Measurements from ENCODE around the gene ALAD. TPM values are rescaled to one million over a fixed set of nuclear protein-coding genes. Genes with fewer than 3 reads are reported as not detected.

Gene ALAD
- total and polyA plus RNA-seq, 4 donors = 40.2 to 258 (median 74.2) TPM

DNA sequence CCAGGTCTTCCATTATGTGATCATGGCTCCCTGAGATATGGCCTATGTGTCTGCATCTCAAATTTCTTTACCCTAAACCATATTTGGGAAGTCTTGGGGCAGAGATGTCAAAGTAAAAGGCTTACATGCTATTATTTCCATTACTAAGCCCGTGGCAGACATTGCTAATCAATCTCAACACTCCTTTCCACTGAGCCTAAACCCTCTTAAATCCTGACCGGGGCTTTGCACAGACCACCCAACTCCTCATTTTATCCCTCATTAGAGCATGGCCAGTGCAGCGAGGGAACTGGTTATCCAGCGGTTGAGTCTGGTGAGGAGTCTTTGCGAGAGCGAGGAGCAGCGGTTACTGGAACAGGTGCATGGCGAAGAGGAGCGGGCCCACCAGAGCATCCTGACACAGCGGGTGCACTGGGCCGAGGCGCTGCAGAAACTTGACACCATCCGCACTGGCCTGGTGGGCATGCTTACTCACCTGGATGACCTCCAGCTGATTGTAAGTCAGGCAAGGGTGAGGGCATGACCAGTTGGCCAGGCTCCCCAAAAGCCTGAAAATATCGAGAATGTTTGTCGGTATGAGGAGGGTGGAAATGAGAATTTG is 40.7 kb downstream of the ALAD start:
- DNase-seq (ENCODE audit: low spot score) = no peak
- TF ChIP-seq, protein P1, sequence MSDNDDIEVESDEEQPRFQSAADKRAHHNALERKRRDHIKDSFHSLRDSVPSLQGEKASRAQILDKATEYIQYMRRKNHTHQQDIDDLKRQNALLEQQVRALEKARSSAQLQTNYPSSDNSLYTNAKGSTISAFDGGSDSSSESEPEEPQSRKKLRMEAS (IDR thresholded peaks at IDR 0.05) = no peak
- TF ChIP-seq TAF1 (conservative IDR thresholded peaks at IDR 0.05) = no peak
- Histone ChIP-seq H3K27ac (ENCODE audit: low read depth in 1 of 2, low read length in 2 of 2) (no peak overlapping the region), H3K4me1 (ENCODE audit: control insufficient read depth in 4 of 4, insufficient read depth in 4 of 4, low read length in 3 of 4) (peaks cover 0 to 5% (median 0%) of the 10 kb centered on the region in 4 donors), H3K4me3 (ENCODE audit: low read depth in 1 of 3, low read length in 3 of 3) (no peak overlapping the region), H3K27me3 (ENCODE audit: control insufficient read depth in 4 of 4, insufficient read depth in 4 of 4, low read length in 3 of 4) (no peaks in the 10 kb centered on the region), H3K36me3 (ENCODE audit: control insufficient read depth in 4 of 4, insufficient read depth in 3 of 4, low read depth in 1 of 4, low read length in 3 of 4) (no peaks in the 10 kb centered on the region), H3K9ac (ENCODE audit: low read depth in 1 of 2, low read length in 2 of 2) (no peak overlapping the region), H3K9me3 (ENCODE audit: control insufficient read depth in 4 of 4, low read length in 3 of 4) (no peaks in the 10 kb centered on the region)
- WGBS = 94% methylated on average over 15 of the region's 15 CpGs

GRCh38 chr9:113359385-113359784 is 41.7 kb downstream of the ALAD start:
- TF ChIP-seq RAD21 (IDR thresholded peaks at IDR 0.05) (peak in 1 of 2 donors; percentile 20), NR2F2 (IDR thresholded peaks at IDR 0.05) (no peak)
- H3K4me1 ChIP-seq (ENCODE audit: control insufficient read depth in 4 of 4, insufficient read depth in 4 of 4, low read length in 3 of 4) = peaks cover 0 to 5% (median 0%) of the 10 kb centered on the region in 4 donors

GRCh38 chr9:113356686-113357292 is 44.3 kb downstream of the ALAD start:
- Histone ChIP-seq H3K4me3 (ENCODE audit: low read depth in 1 of 3, low read length in 3 of 3) (no peak overlapping the region), H3K36me3 (ENCODE audit: control insufficient read depth in 4 of 4, insufficient read depth in 3 of 4, low read depth in 1 of 4, low read length in 3 of 4) (no peaks in the 10 kb centered on the region), H3K27ac (ENCODE audit: low read depth in 1 of 2, low read length in 2 of 2) (no peak overlapping the region), H3K9ac (ENCODE audit: low read depth in 1 of 2, low read length in 2 of 2) (no peak overlapping the region), H3K27me3 (ENCODE audit: control insufficient read depth in 4 of 4, insufficient read depth in 4 of 4, low read length in 3 of 4) (no peaks in the 10 kb centered on the region), H3K9me3 (ENCODE audit: control insufficient read depth in 4 of 4, low read length in 3 of 4) (no peaks in the 10 kb centered on the region), H3K4me1 (ENCODE audit: control insufficient read depth in 4 of 4, insufficient read depth in 4 of 4, low read length in 3 of 4) (peaks cover 0 to 5% (median 0%) of the 10 kb centered on the region in 4 donors)
- no peak for TF ChIP-seq YY1 (IDR thresholded peaks at IDR 0.05)
- no peak for TF ChIP-seq RAD21 (IDR thresholded peaks at IDR 0.05)
- TF ChIP-seq TAF1 (conservative IDR thresholded peaks at IDR 0.05) = no peak
- TF ChIP-seq SP1 (IDR thresholded peaks at IDR 0.05) = no peak
- TF ChIP-seq EGR1 (IDR thresholded peaks at IDR 0.05; ENCODE audit: low read depth in 2 of 2) = no peak
- no peak for TF ChIP-seq ZBTB33 (IDR thresholded peaks at IDR 0.05)
- no peak for TF ChIP-seq CTCF (IDR thresholded peaks at IDR 0.05; ENCODE audit: low read depth, low read length, missing input control)
- TF ChIP-seq, protein P2, sequence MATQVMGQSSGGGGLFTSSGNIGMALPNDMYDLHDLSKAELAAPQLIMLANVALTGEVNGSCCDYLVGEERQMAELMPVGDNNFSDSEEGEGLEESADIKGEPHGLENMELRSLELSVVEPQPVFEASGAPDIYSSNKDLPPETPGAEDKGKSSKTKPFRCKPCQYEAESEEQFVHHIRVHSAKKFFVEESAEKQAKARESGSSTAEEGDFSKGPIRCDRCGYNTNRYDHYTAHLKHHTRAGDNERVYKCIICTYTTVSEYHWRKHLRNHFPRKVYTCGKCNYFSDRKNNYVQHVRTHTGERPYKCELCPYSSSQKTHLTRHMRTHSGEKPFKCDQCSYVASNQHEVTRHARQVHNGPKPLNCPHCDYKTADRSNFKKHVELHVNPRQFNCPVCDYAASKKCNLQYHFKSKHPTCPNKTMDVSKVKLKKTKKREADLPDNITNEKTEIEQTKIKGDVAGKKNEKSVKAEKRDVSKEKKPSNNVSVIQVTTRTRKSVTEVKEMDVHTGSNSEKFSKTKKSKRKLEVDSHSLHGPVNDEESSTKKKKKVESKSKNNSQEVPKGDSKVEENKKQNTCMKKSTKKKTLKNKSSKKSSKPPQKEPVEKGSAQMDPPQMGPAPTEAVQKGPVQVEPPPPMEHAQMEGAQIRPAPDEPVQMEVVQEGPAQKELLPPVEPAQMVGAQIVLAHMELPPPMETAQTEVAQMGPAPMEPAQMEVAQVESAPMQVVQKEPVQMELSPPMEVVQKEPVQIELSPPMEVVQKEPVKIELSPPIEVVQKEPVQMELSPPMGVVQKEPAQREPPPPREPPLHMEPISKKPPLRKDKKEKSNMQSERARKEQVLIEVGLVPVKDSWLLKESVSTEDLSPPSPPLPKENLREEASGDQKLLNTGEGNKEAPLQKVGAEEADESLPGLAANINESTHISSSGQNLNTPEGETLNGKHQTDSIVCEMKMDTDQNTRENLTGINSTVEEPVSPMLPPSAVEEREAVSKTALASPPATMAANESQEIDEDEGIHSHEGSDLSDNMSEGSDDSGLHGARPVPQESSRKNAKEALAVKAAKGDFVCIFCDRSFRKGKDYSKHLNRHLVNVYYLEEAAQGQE (IDR thresholded peaks at IDR 0.05) = no peak
- TF ChIP-seq RXRA (IDR thresholded peaks at IDR 0.05) = no peak
- no peak for TF ChIP-seq NR2F2 (IDR thresholded peaks at IDR 0.05)
- TF ChIP-seq, protein P1 (IDR thresholded peaks at IDR 0.05) = no peak
- no peak for TF ChIP-seq GABPA (IDR thresholded peaks at IDR 0.05 in 1 of 2, conservative IDR thresholded peaks at IDR 0.05 in 1 of 2)
- no peak for TF ChIP-seq HNF4A (conservative IDR thresholded peaks at IDR 0.05)
- no peak for TF ChIP-seq ATF3 (IDR thresholded peaks at IDR 0.05)
- no peak for TF ChIP-seq HNF4G (IDR thresholded peaks at IDR 0.05)
- TF ChIP-seq JUND (IDR thresholded peaks at IDR 0.05) = no peak
- no peak for TF ChIP-seq FOXA2 (IDR thresholded peaks at IDR 0.05)
- TF ChIP-seq FOXA1 (IDR thresholded peaks at IDR 0.05) = no peak
- no peak for DNase-seq (ENCODE audit: low spot score)
- WGBS = 88% methylated on average over 7 of the region's 7 CpGs

More at GRCh38 chr9:113359385-113359784, 41.7 kb downstream of the ALAD start:
- H3K4me3 ChIP-seq (ENCODE audit: low read depth in 1 of 3, low read length in 3 of 3) = no peak overlapping the region
- 43% methylated on average over 1 of the region's 1 CpG for WGBS
- H3K27ac ChIP-seq (ENCODE audit: low read depth in 1 of 2, low read length in 2 of 2) = no peak overlapping the region
- no peaks in the 10 kb centered on the region for H3K9me3 ChIP-seq (ENCODE audit: control insufficient read depth in 4 of 4, low read length in 3 of 4)
- DNase-seq (ENCODE audit: low spot score) = no peak
- no peaks in the 10 kb centered on the region for H3K27me3 ChIP-seq (ENCODE audit: control insufficient read depth in 4 of 4, insufficient read depth in 4 of 4, low read length in 3 of 4)
- H3K9ac ChIP-seq (ENCODE audit: low read depth in 1 of 2, low read length in 2 of 2) = no peak overlapping the region
- no peaks in the 10 kb centered on the region for H3K36me3 ChIP-seq (ENCODE audit: control insufficient read depth in 4 of 4, insufficient read depth in 3 of 4, low read depth in 1 of 4, low read length in 3 of 4)
